Activated CD8-positive, alpha-beta memory T cell treated with anti-CD3 and anti-CD28 coated beads, Interleukin-2, amount 50 U/mL, for 24 hours (primary cell): ENCODE data around the gene CRB2.
"Not testable (repeated sequence)": the region's sequence is repeated elsewhere in the genome, so short reads cannot be mapped to it uniquely, and the experiment has no call there.

ENCODE experiments used
- DNase-seq: peaks from one replicate; pipeline ENCODE4 v3.0.0-alpha.2; 2020; ENCODE audit errors: extremely low read depth

The CRB2 gene

DNA sequence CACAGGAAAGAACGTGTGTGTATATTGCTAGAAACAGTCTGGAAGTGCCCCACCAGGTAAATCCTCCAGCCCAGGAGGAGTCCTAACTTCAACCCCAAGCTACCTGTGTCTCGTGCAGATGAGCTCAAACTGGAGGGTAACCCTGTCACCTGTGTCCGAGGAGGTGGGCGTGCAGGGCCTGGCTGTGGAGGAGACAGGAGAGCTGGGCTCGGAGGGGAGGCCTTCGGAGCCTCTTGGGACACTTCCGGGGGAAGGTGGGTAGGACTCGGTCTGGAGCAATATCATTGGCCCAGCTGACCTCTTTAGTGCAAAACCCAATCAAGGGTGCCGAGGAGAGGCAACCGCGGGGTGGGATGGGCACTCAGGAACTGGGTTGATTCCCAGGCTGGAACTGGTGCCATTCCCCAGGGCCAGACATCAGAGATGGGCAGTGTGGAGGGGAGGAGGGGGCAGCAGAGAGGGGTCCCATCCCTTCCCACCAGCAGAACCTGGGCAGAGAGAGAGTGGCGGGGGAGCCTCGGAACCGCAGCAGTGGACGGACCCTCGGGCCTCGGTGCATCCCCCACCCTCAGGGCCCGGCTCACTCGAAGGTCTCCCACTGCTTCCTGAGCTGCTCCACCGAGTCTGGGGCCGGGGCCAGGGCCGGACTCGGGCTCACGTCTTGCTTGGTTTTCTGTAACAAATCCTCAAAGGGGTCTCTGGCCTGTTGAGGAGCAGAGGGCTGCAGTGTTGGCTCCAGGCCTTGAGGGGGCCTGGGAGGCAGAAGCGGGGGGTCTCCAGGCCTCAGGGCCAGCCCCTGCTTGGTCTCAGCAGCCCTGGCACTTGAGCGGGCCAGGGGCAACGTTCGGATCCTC is 25.1 kb downstream of the CRB2 start:
- DNase-seq, result no peak

DNA sequence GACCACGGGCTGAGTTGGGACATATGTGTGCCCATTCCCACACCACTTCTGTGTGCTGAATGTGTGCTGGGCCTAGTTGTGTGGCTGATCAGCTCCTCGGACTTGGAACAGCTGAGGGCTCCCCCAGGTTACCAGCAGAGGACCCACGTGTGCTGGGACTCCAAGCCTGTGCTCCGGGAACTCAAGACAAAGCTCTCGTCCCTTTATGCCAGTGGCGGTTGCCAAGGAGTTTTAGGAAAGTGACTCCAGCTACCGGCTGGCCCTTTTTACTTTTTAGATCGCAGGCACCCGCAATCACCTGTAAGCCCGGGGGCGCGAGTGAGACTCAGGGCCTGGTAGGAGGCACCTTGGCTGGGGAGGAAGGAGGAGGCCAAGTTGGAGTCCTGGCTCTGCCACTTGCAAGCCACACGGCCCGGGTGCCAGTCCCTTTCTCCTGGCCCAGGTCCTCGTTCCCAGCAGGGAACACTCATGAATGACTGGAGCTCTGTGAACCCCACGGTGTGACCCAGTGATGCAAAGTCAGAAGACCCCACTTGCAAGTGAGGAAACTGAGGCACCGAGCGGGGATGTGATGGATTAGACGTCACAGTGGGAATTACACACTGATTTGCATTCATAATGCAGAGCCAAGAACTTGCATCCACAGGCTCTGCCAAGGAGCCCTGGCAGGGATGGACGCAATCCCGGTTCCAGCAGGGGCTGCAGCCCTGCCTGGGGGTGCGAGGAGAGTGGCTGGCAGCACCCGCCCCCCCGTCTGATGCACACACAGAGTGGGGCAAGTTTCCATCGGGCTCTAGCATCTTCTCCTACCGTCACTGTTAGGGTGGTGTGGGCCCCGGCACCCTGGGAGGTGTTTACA is 26.9 kb downstream of the CRB2 start:
- DNase-seq, result no peak

DNA sequence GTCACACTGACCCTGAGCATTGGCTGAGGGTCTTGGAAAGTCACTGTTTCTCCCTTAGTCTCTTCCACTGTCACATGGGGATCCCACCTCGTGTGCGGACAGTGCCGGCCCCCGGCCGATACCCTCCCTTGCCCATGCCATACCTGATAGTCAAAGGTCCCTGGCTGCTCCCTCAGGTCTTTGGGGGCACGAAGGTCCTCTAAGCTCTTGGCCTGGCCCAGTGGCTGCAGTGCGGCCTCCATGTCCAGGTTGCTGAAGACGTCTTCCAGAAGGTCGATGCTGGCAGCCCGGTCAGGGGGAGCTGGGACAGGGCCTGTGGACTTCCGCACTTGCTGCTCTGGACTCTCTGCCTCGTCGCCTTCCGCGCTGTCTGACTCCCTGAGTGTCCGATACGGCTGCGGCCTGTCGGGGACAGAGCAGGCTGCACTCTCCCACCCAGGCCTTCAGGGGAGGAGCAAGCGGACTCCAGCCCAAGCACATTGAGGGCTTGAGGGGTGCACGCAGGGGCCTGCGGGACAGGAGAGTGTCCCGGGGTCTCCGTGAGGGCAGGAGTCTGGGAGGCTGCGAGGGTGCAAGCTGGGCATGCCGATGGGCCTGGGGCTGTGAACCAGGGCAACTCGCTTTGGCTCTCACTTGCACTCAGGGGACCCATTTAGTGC is 27.6 kb downstream of the CRB2 start:
- no peak for DNase-seq

GRCh38 chr9:123387686-123388085 is 31.7 kb downstream of the CRB2 start:
- DNase-seq, result no peak

DNA sequence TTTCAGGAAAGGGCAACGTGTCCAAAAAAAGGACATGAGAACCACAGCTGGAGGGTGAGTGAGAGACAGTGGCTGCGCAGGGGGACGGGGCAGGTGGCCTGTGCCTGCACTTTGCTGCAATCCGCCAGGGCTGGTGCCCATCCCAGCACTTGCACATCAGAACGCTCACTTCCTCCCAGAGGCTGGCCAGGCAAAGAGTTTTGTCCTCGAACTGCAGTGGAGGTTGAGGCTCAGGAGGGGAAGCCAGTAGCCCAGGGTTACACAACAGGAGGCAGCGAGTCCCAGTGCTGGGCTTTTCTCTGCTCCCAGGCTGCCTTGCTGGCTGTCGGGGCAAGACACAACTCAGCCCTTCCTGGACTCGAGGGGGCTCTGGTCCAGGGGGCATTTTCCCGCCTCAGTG is 33.1 kb downstream of the CRB2 start:
- no peak for DNase-seq

DNA sequence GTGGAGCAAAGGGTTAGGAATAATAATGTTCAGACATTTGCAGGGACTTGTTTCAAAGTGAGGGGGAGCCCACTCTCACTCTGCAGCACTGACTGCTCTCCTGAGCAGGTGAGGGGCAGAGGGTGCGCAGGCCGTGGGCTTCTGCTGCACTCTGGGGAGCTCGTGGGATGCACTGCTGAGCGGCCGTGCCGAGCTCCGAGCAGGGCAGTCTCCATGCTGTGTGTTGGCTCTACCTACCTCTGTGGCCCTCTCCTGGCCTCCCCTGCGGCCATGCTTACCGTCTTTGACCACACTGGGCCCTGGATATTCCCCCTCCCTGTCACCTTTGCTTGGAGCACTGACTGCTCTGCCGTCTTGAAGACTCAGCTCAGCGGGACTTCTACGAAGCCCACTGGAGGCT is 33.7 kb downstream of the CRB2 start:
- DNase-seq, result no peak

- no peak for DNase-seq
These were observed 34.5 kb downstream of the CRB2 start for GRCh38 chr9:123390337-123391135.

GRCh38 chr9:123391233-123391632 is 35.2 kb downstream of the CRB2 start:
- no peak for DNase-seq

GRCh38 chr9:123391946-123392345 is 35.9 kb downstream of the CRB2 start:
- DNase-seq, result no peak

DNA sequence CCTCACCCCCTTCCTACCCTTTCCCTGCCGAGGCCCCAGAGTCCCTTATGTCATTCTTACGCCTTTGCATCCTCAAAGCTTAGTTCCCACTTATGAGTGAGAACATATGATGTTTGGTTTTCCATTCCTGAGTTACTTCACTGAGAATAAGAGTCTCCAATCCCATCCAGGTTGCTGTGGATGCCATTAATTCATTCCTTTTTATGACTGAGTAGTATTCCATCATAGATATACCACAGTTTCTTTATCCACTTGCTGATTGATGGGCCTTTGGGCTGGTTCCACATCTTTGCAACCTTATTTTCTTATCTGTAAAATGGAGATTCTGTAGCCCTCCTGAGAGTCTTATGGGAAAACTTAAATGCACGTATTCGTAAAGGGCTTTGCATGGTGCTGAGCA is 36.8 kb downstream of the CRB2 start:
- no peak for DNase-seq

GRCh38 chr9:123394291-123395235 is 38.6 kb downstream of the CRB2 start:
- DNase-seq, result no peak

- no peak for DNase-seq
These were observed 39.3 kb downstream of the CRB2 start for GRCh38 chr9:123395276-123395688.

DNA sequence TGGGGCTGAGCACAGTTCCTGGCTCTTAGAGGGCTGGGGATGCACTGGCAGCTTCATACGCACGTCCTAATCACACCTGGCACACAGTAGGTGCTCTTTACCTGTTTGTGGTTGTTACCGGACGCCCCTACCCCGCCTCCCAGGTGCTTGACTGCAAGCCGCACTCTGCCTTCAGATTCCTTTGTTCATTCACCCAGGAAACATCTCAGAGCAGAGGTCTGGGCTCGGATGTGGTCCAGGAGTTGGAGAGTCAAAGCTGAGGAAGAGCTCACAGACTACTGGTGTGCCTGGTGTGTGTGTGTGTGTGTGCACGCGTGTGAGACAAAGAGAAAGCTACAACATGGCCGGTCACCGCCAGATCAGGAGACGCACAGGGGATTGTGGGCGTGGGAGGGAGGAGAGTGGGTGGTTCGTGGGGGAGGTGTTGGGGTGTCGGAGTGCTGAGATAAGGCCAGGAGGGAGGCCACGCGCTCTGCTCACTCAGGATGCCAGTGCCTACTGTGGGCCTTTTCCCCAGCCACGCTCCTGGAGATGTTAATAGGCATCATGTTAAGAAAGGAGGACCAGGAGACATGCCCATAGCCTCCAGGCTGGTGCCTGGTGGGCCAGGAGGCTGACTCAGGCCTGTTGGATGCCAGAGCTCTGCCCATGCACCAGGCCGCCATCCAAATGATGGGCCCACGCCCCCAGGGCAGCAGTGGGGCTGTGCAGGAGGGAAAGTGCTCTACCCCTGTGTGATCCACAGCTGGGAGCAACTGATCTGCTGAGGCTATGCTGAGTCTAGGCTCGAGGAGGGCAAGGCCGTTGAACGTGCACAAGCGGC is 39.9 kb downstream of the CRB2 start:
- no peak for DNase-seq

DNA sequence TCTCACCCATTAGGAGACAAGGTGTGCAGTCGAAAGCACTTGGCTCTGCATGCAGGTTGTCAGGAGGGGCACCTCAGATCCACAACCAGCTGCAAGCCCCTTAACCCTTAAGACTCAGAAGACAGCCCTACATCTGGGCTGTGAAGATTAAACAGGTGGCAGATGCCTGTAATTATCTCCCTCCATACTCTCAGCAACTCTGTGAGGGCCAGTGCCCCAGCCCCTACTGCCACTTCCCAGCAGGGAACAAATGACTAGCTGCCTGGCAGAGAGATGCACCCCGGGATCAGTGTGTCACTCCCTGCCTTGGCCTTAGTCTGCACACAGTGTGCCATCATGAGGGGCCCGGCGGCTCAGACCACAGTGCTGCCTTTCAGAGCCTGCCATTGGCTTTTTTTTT is 42.0 kb downstream of the CRB2 start:
- DNase-seq, result no peak

DNA sequence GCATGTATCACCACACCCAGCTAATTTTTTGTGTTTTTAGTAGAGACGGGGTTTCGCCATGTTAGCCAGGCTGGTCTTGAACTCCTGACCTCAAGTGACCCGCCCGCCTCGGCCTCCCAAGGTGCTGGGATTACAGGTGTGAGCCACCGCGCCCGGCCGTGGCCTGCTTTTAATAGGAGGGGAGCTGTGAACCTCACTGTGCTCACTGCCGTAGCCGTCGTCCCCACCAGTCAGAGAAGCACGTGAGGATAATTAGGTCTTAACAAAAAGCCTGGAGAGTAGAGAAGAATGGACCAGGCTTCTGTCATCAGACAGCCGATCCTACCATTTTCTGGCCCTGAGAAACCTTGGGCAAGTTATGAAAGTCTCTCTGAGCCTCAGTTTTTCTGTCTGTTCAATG is 42.9 kb downstream of the CRB2 start:
- DNase-seq, result not testable (repeated sequence)

DNA sequence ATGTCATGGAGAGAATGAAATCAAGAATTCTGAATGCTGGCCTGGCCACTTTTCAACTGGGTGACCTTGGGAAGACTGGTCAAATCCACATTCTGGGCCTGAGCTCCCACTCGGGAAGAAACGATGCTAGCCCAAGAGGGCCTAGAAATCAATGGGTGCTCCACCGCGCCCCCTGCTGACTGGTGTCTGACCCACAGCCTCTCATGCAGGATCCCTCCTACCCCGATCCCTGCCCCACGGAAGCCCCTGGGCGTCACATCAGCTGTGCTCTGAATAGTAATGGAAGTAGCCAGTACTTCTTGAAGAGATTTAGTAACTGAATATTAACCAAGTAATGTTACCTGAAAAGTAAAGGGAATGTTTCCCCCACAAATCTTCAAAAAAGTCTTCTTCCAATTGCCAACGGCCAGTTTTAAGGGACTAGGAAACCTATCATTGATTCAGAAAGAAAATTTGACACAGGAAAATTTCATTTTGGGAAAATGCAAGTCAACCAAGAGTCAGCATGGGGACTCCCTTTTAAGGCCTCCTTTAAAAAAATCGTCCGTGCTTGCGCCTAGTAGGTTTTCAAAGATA is 43.9 kb downstream of the CRB2 start:
- no peak for DNase-seq

GRCh38 chr9:123400926-123401503 is 45.0 kb downstream of the CRB2 start:
- DNase-seq, result no peak

GRCh38 chr9:123401879-123402513 is 46.0 kb downstream of the CRB2 start:
- DNase-seq, result no peak
